WI38 (cell line): ENCODE measurements around the gene PZP.
"Not testable (repeated sequence)": the region's sequence is repeated elsewhere in the genome, so short reads cannot be mapped to it uniquely, and the experiment has no call there.

Experiments
- H3K4me3 ChIP-seq: 2 replicates; pipeline ENCODE4 v1.5.1; 2011; ENCODE audit warnings: low read depth, mild to moderate bottlenecking, control low read depth, low read length
- TF ChIP-seq, protein P1 (sequence below): IDR thresholded peaks from 2 replicates; pipeline ENCODE4 v1.5.1; 2012; ENCODE audit warnings: low read depth, mild to moderate bottlenecking, control low read depth, low read length

PZP gene

DNA sequence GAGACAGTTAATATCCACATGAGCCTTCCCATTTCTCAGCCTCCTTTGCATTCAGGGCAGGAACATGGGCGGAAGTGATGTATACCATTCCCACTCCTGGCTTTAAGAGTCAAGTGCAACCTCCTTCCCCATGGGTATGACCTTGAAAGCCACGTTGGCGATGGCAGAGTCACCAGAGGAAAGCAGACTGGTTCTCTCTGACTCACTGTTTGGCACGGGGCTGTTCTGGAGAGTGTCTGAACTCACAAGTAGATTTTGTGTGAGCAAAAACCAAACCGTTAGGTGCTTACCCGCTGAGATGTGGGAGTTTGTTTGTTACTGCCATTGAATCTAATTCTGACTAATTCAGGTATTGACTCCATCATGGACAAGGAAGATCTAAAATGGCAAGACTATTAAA, 36.7 kb upstream of the PZP start:
- no peak overlapping the region for H3K4me3 ChIP-seq
- TF ChIP-seq, protein P1, sequence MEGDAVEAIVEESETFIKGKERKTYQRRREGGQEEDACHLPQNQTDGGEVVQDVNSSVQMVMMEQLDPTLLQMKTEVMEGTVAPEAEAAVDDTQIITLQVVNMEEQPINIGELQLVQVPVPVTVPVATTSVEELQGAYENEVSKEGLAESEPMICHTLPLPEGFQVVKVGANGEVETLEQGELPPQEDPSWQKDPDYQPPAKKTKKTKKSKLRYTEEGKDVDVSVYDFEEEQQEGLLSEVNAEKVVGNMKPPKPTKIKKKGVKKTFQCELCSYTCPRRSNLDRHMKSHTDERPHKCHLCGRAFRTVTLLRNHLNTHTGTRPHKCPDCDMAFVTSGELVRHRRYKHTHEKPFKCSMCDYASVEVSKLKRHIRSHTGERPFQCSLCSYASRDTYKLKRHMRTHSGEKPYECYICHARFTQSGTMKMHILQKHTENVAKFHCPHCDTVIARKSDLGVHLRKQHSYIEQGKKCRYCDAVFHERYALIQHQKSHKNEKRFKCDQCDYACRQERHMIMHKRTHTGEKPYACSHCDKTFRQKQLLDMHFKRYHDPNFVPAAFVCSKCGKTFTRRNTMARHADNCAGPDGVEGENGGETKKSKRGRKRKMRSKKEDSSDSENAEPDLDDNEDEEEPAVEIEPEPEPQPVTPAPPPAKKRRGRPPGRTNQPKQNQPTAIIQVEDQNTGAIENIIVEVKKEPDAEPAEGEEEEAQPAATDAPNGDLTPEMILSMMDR = no peak

DNA sequence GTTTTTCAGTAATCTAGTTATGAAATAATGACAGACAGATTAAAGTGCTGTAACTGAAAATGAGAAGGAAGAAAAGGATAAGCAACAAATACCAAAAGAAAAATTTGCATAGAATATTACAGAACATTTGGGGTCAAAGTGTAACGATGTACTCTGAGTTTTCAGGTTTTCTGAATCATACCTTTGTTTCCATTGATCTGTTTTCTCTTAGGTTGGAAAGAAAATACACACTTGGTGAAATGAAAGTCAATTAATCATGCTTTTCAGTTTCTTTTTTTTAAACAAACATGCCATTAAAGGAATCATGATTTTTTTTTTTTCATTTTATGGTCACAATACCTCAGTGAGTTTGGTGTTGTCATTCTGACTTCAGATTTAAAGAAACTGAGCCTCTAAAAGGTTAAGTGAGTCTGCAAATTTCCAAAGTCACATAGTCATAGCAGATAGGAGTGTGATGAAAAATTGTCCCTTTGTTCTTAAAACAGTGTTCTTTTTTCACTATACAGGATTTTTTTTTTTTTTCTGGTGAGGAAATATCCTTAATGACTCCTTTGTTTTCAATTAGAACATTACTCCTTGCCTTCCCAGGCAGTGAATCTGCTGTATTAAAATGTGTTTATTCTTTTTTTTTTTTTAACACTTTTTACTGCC, 35.9 kb upstream of the PZP start:
- TF ChIP-seq, protein P1 = no peak
- no peak overlapping the region for H3K4me3 ChIP-seq

DNA sequence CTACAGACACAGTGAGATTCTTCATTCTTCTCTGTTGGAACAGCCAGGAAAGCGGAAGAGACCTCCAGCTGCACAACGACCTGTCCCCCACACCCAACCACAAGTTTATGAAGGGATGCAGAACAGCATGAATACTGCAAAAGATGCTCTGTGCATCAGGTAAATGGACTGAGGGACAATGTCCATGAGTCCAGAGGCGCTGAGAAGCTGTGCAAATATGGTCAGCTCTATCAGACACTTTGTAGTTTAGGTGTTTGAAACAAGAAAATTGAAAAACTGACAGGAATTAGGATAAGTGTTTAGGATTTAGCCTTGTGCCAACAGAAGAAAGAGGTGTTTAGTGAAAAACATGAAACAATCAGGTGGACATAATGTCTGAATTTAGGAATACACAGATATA, 33.1 kb upstream of the PZP start:
- TF ChIP-seq, protein P1 = no peak
- H3K4me3 ChIP-seq = no peak overlapping the region

DNA sequence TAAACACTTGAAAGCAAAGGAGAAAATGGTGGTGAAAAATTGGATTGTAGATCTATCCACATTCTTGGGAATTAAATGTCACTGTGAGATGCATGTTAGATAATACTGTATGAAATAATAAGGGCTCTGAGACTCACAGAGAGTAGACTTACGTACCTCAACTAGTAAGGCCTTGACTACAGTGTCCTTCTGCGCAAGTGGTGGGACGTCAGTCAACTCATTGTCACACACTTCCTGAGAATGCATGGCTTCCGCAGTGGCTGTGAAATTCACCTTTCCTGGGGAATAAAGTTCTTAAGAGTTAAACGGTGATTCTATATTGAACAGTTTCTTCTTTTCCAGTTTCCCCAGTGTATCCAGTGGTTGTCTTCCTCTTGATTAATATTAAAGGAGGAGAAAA, 32.6 kb upstream of the PZP start:
- TF ChIP-seq, protein P1 = no peak
- no peak overlapping the region for H3K4me3 ChIP-seq

DNA sequence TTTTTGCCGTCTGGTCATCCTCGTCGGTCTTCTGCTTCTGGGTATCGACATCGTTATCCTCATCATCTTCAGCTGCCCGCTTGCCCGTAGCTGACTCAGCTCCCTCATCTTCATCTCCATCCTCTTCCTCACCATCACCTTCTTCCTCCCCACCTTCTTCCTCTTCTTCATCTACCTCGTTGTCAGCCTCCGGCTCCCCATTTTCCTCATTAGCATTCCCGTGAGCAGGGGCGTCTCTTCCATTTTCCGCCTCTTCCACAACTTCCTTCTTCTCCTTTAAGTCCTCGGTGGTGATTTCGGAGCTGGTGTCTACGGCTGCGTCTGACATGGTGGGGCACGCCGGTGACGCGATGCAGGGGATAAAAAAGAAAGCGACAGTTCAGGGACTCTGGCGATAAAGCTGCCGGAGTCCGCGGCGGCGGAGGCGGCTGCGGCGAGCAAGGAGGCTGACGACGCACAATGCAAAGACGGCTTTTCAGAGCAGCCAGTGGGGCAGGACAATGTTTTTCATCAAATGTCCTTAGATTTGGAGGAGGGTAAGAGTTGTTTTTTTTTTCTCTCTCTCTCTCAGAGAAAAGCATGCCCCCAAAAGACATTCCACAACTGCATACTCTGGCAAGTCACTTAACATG, 31.9 kb upstream of the PZP start:
- H3K4me3 ChIP-seq = not testable (repeated sequence)

DNA sequence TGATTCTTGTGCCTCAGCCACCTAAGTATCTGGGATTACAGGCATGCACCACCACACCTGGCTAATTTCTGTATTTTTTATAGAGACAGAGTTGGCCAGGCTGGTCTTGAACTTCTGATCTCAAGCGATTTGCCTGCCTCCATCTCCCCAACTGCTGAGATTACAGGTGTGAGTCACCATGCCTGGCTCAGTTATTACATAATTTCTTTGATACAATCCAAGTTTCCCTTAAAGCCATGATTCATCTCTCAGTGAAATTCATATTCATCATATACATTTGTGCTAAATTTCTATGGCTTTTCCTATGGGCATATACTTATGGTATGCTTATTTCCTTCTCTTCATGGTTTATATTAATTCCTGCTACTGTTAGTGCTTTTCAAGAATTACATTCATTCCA, 29.1 kb upstream of the PZP start:
- TF ChIP-seq, protein P1 = no peak
- H3K4me3 ChIP-seq = no peak overlapping the region

DNA sequence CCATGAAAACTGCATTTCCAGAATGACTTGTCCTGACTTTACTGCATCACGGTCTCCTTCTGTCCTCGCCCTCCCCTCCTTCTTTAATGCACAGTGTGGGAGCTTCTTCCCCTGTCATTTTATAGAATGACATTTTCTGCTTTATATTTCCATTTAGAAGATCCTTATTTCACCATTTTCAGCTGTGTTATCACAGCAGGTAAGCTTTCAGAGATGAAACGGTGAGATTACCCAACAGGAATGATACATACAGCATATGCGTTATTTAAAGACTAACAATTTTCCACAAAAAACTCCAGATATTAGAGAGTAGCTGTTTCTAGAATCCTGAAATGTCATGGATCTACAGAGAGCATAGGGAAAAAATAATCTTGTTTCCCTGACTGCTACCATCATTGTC, 27.3 kb upstream of the PZP start:
- TF ChIP-seq, protein P1 = no peak
- H3K4me3 ChIP-seq = no peak overlapping the region

DNA sequence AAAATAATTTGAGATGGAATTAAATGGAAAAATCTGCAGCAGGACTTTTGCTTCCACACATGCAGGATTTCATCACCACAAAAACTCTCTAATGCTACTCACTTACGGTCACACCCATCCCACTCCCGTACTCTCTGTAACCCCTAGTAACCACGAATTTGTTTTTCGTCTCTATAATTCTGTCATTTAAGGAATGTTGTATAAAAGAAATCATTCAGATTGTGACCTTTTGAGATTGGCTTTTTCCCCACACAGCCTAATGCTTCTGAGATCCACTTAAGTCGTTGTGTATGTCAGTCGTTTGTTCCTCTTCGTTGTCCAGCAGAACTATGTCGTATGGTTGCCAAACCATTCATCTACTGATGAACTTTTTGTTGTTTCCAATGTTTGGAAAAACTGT, 19.8 kb upstream of the PZP start:
- TF ChIP-seq, protein P1 = no peak
- H3K4me3 ChIP-seq = no peak overlapping the region
